HL-60 (cell line): Measurements from ENCODE around the gene HSPA4.

Source experiments
- DNase-seq, 2 experiments: peaks; one replicate each; pipeline ENCODE4 v3.0.0-alpha.2; 2010 to 2020; ENCODE audit warnings: low read depth in 1 of 2, low spot score in 1 of 2
- H3K27ac ChIP-seq: fragments of 250-450 bp; sonication (Bioruptor Pico); replicated peaks from 2 replicates; pipeline ENCODE4 v1.5.1; 2020; ENCODE audit warnings: mild to moderate bottlenecking, moderate library complexity
- H3K27me3 ChIP-seq: fragments of 250-450 bp; sonication (Bioruptor Pico); 2 replicates; pipeline ENCODE4 v1.5.1; 2021; ENCODE audit warnings: mild to moderate bottlenecking, moderate library complexity; ENCODE audit not compliant: insufficient read depth, poor library complexity, severe bottlenecking
- H3K4me3 ChIP-seq: replicated peaks from 2 replicates; pipeline ENCODE4 v1.5.1; 2011; ENCODE audit warnings: mild to moderate bottlenecking, control low read depth, low read length; ENCODE audit not compliant: insufficient read depth
- CTCF ChIP-seq: IDR thresholded peaks from one replicate; pipeline ENCODE4 v1.5.1; 2011; ENCODE audit warnings: low read length, control low read depth, inconsistent platforms; ENCODE audit not compliant: insufficient read depth
- GABPA ChIP-seq: IDR thresholded peaks from 2 replicates; pipeline ENCODE4 v1.6.1; 2012; ENCODE audit warnings: low read depth
- POLR2AphosphoS5 ChIP-seq: IDR thresholded peaks from 2 replicates; pipeline ENCODE4 v1.6.1; 2012; ENCODE audit warnings: low read depth
- REST ChIP-seq: IDR thresholded peaks from 2 replicates; pipeline ENCODE4 v1.6.1; 2012; ENCODE audit warnings: low read depth; ENCODE audit not compliant: insufficient replicate concordance
- SPI1 ChIP-seq: IDR thresholded peaks from 2 replicates; pipeline ENCODE4 v1.6.1; 2012; ENCODE audit warnings: low read depth, mild to moderate bottlenecking, borderline replicate concordance

The HSPA4 gene

GRCh38 chr5:133049726-133050048, 2.1 kb upstream of the HSPA4 start:
- no peaks in the 10 kb centered on the region for H3K27me3 ChIP-seq
- H3K27ac ChIP-seq, result no peak overlapping the region
- no peak for DNase-seq
- no peak for TF ChIP-seq CTCF
- TF ChIP-seq GABPA, result no peak
- TF ChIP-seq REST, result no peak
- no peak for TF ChIP-seq POLR2AphosphoS5
- no peak for TF ChIP-seq SPI1
- H3K4me3 ChIP-seq, result no peak overlapping the region

GRCh38 chr5:133050521-133050920, 1.3 kb upstream of the HSPA4 start:
- DNase-seq, result no peak
- peak overlapping the region; percentile 77 for H3K4me3 ChIP-seq
- TF ChIP-seq POLR2AphosphoS5 (no peak), REST (no peak), CTCF (no peak), GABPA (no peak), SPI1 (no peak)
- H3K27me3 ChIP-seq, result no peaks in the 10 kb centered on the region
- peak overlapping the region; percentile 92 for H3K27ac ChIP-seq

- H3K27me3 ChIP-seq, result no peaks in the 10 kb centered on the region
- peak overlapping the region; percentile 77 for H3K4me3 ChIP-seq
- H3K27ac ChIP-seq, result peak overlapping the region; percentile 92
- DNase-seq, result no peak
- TF ChIP-seq SPI1, result no peak
- no peak for TF ChIP-seq CTCF
- TF ChIP-seq REST, result no peak
- TF ChIP-seq GABPA, result no peak
- no peak for TF ChIP-seq POLR2AphosphoS5
Observed at GRCh38 chr5:133051061-133051541, 712 bp upstream of the HSPA4 start.
